PC-3 (cell line): ENCODE measurements around the gene DSCAM. TPM values are rescaled to one million over a fixed set of nuclear protein-coding genes. Genes with fewer than 3 reads are reported as not detected.

Experiments
- ATAC-seq: fragments of 200-7000 bp; cut with Tn5 transposase; 2 replicates; pipeline ENCODE4 v1.9.1; 2020; ENCODE audit warnings: mild to moderate bottlenecking, moderate library complexity
- BruUV-seq: library from RNA; stranded (reverse); fragments of 400-500 nt; replicated peaks from 2 replicates; lab custom pipeline; 2021; lab: Mats Ljungman, UMichigan
- CTCF ChIA-PET: fragments of 300-600 bp; sonication (Branson Sonifier 250); formaldehyde crosslinking; loops from one replicate; lab custom pipeline; 2022; ENCODE audit warnings: antibody characterized with exemption; lab: Charles Lee
- POLR2A ChIA-PET: fragments of 300-600 bp; sonication (Branson Sonifier 250); formaldehyde crosslinking; loops from one replicate; lab custom pipeline; 2022; ENCODE audit warnings: antibody characterized with exemption; ENCODE audit not compliant: unreplicated experiment; lab: Charles Lee
- DNase-seq: peaks from one replicate; pipeline ENCODE4 v3.0.0-alpha.2; 2015
- H2AFZ ChIP-seq: fragments of 300-600 bp; sonication (generic); 2 replicates; pipeline ENCODE4 v1.6.0; 2016; ENCODE audit warnings: antibody characterized with exemption, low read length
- H3F3A ChIP-seq: fragments of 300-600 bp; sonication (generic); one replicate; pipeline ENCODE4 v1.6.0; 2017; ENCODE audit warnings: antibody characterized with exemption, low read length, control low read depth, mild to moderate bottlenecking; ENCODE audit not compliant: unreplicated experiment
- H3K27ac ChIP-seq: fragments of 300-600 bp; sonication (generic); 2 replicates; pipeline ENCODE4 v1.5.1; 2016; ENCODE audit warnings: mild to moderate bottlenecking, low read length
- H3K27me3 ChIP-seq: fragments of 300-600 bp; sonication (generic); 2 replicates; pipeline ENCODE4 v1.6.1; 2016; ENCODE audit warnings: low read length, mixed read lengths
- H3K36me3 ChIP-seq: fragments of 300-600 bp; sonication (generic); 2 replicates; pipeline ENCODE4 v1.6.1; 2016; ENCODE audit warnings: low read depth, mixed run types, low read length, mixed read lengths
- H3K4me1 ChIP-seq: fragments of 300-600 bp; sonication (generic); 2 replicates; pipeline ENCODE4 v1.5.1; 2016; ENCODE audit warnings: low read length; ENCODE audit not compliant: insufficient read depth
- H3K4me2 ChIP-seq: fragments of 300-600 bp; sonication (generic); 2 replicates; pipeline ENCODE4 v1.6.0; 2016; ENCODE audit warnings: low read length
- H3K4me3 ChIP-seq: fragments of 300-600 bp; sonication (generic); 2 replicates; pipeline ENCODE4 v1.5.1; 2016; ENCODE audit warnings: mild to moderate bottlenecking, low read length, mixed read lengths
- H3K79me2 ChIP-seq: fragments of 300-600 bp; sonication (generic); 2 replicates; pipeline ENCODE4 v1.6.1; 2017; ENCODE audit warnings: low read length, mixed read lengths
- H3K9ac ChIP-seq: fragments of 300-600 bp; sonication (generic); 2 replicates; pipeline ENCODE4 v1.6.0; 2016; ENCODE audit warnings: mild to moderate bottlenecking, low read length
- H3K9me2 ChIP-seq: fragments of 300-600 bp; sonication (generic); replicated peaks from 2 replicates; pipeline ENCODE4 v1.6.1; 2016; ENCODE audit warnings: mixed run types, low read length, mixed read lengths
- H3K9me3 ChIP-seq: fragments of 300-600 bp; sonication (generic); 2 replicates; pipeline ENCODE4 v1.6.1; 2016; ENCODE audit warnings: low read length, mixed read lengths
- H4K20me1 ChIP-seq: fragments of 300-600 bp; sonication (generic); 2 replicates; pipeline ENCODE4 v1.6.1; 2016; ENCODE audit warnings: low read length, mixed read lengths
- EZH2 ChIP-seq: fragments of 300-600 bp; sonication (generic); IDR thresholded peaks from one replicate; pipeline ENCODE4 v1.6.1; 2017; ENCODE audit warnings: antibody characterized with exemption, mild to moderate bottlenecking, low read length; ENCODE audit not compliant: unreplicated experiment
- EZH2phosphoT487 ChIP-seq: fragments of 300-600 bp; sonication (generic); IDR thresholded peaks from 2 replicates; pipeline ENCODE4 v1.6.1; 2018; ENCODE audit warnings: mild to moderate bottlenecking, antibody characterized with exemption, low read length, borderline replicate concordance
- intact Hi-C: fragments of 100-400 bp; cut with micrococcal nuclease; formaldehyde crosslinking; loops from 2 replicates; pipeline ENCODE4 v1.9.0; 2023
- total RNA-seq: library from RNA; depleted of rRNA; stranded (reverse); fragments of >200 nt; gene quantifications from 2 replicates; pipeline ENCODE4 v1.2.3, GENCODE V29; 2014
- TF ChIP-seq, protein P1 (sequence below): fragments of 300-600 bp; sonication (generic); conservative IDR thresholded peaks from 2 replicates; pipeline ENCODE4 v1.5.1; 2017; ENCODE audit warnings: antibody characterized with exemption, low read depth, mild to moderate bottlenecking, low read length

The DSCAM gene
- total RNA-seq, 1 experiment from 2014 or later, result not detected

DNA sequence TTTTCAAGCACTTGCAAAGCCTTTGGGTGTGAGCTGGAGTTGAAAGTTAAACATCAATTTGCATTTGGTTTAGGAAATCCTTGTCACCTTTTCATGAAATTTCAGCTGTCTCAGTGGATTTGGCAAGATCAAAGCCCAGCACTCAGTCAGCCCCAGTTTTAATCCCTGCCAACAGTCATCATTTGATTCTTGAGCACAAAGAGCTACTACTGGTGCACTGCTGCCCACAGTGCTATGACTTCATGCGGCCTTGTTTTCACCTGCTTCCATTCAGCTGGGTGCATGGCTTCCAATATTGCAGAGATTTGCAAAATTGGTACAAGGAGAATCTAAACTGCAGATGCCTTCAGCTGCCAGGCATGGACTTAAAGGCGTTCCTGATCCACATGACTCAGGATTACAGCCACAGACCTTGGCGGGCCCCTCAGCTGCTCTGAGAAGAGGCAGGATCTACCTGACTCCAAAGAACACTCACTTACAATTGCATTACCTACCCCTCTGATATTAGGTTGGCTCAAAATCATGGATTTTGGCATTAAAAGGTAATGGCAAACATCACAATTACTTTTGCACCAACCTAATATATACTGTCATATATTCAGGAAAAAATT, 259.1 kb downstream of the DSCAM start:
- H3K27ac ChIP-seq, result no peak overlapping the region
- POLR2A ChIA-PET, result no interaction called here
- no peaks in the 10 kb centered on the region for H3K4me1 ChIP-seq
- TF ChIP-seq EZH2phosphoT487, result no peak
- TF ChIP-seq, protein P1, sequence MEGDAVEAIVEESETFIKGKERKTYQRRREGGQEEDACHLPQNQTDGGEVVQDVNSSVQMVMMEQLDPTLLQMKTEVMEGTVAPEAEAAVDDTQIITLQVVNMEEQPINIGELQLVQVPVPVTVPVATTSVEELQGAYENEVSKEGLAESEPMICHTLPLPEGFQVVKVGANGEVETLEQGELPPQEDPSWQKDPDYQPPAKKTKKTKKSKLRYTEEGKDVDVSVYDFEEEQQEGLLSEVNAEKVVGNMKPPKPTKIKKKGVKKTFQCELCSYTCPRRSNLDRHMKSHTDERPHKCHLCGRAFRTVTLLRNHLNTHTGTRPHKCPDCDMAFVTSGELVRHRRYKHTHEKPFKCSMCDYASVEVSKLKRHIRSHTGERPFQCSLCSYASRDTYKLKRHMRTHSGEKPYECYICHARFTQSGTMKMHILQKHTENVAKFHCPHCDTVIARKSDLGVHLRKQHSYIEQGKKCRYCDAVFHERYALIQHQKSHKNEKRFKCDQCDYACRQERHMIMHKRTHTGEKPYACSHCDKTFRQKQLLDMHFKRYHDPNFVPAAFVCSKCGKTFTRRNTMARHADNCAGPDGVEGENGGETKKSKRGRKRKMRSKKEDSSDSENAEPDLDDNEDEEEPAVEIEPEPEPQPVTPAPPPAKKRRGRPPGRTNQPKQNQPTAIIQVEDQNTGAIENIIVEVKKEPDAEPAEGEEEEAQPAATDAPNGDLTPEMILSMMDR, result no peak
- no peak for TF ChIP-seq EZH2
- no peaks in the 10 kb centered on the region for H3K79me2 ChIP-seq
- intact Hi-C loops, result no loop called here
- H3K9me3 ChIP-seq, result peaks cover 16% of the 10 kb centered on the region; the same call in 1 of the 2 replicates
- no peaks in the 10 kb centered on the region for H3F3A ChIP-seq
- no peak overlapping the region for H2AFZ ChIP-seq
- H3K27me3 ChIP-seq, result no peaks in the 10 kb centered on the region
- no peaks in the 10 kb centered on the region for H4K20me1 ChIP-seq
- ATAC-seq (no peak), DNase-seq (no peak)
- H3K36me3 ChIP-seq, result no peaks in the 10 kb centered on the region
- no peak overlapping the region for H3K9ac ChIP-seq
- no TSS peak for BruUV-seq
- H3K4me2 ChIP-seq, result no peak overlapping the region
- no peak overlapping the region for H3K4me3 ChIP-seq
- H3K9me2 ChIP-seq, result no peaks in the 10 kb centered on the region
- CTCF ChIA-PET, result no interaction called here

DNA sequence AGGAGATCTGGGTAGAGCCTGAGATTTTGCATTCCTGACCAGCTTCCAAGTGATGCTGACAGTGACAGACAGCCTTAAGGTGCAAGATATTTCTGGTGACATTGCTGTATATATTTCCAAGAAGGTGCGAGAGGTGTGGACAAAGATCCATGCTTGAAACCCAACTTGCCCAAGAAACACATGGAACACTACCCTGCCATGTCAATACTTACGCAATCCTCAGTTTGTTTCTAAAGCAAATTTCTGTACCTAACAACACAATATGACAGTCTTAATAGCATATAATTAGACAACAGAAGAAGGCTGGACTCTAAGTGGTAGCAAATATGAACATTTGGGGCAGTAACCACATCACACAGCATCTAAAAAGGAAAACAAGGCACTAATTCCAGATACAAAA, 260.4 kb downstream of the DSCAM start:
- Histone ChIP-seq H3K9ac (no peak overlapping the region), H3K4me3 (no peak overlapping the region), H4K20me1 (no peaks in the 10 kb centered on the region), H3K4me1 (no peaks in the 10 kb centered on the region), H3F3A (no peaks in the 10 kb centered on the region), H3K4me2 (no peak overlapping the region), H2AFZ (no peak overlapping the region), H3K36me3 (no peaks in the 10 kb centered on the region), H3K27ac (no peak overlapping the region), H3K9me3 (peaks cover 10% of the 10 kb centered on the region; the same call in 1 of the 2 replicates), H3K9me2 (no peaks in the 10 kb centered on the region), H3K27me3 (no peaks in the 10 kb centered on the region), H3K79me2 (no peaks in the 10 kb centered on the region)
- ChIA-PET CTCF (no interaction called here), POLR2A (no interaction called here)
- ATAC-seq, result no peak
- DNase-seq, result no peak
- no peak for TF ChIP-seq EZH2phosphoT487
- TF ChIP-seq, protein P1, result no peak
- TF ChIP-seq EZH2, result no peak
- intact Hi-C loops, result no loop called here
- BruUV-seq, result no TSS peak

DNA sequence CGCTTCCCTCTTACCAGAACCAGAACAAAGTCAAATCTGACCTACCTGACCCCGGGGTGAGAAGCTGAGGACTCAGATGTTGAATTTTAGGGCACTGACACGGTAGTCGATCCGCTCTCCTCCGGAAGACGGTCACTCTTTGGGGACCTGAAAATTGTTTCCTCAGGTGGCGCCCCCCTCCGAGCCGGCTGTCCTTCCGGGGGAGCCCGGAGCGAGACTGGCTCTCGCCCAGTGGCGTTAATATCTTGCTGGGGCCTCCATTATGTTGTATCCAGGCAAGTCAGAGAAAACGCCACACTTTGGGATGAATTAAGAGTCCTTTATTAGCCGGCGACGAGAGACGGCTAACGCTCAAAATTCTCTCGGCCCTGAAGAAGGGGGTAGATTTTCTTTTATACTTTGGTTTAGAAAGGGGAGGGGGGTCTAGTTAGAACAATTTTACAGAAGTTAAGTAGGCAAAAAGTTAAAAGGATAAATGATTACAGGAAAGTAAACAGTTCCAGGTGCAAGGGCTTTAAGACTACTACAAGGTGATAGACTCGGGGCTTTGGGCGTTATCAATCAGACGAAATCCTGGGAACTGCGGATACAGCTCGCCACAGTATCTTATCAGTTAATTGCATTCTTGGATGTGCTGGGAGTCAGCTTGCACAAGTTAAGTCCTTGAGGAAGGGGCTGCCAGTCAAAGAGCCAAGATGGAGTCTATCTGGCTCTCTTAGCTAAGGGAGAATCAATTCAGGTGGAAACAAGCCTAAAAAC, 269.5 kb downstream of the DSCAM start:
- DNase-seq (no peak), ATAC-seq (no peak)
- Histone ChIP-seq H3K4me2 (no peak overlapping the region), H4K20me1 (no peaks in the 10 kb centered on the region), H3K27ac (no peak overlapping the region), H3K27me3 (no peaks in the 10 kb centered on the region), H3K4me1 (no peaks in the 10 kb centered on the region), H3K9ac (no peak overlapping the region), H3K9me2 (no peaks in the 10 kb centered on the region), H3F3A (no peaks in the 10 kb centered on the region), H3K36me3 (no peaks in the 10 kb centered on the region), H3K9me3 (peaks cover 12% of the 10 kb centered on the region; the same call in 1 of the 2 replicates), H3K79me2 (no peaks in the 10 kb centered on the region), H3K4me3 (no peak overlapping the region), H2AFZ (no peak overlapping the region)
- CTCF ChIA-PET, result no interaction called here
- intact Hi-C loops, result no loop called here
- POLR2A ChIA-PET, result no interaction called here
- TF ChIP-seq EZH2 (no peak), EZH2phosphoT487 (no peak)
- TF ChIP-seq, protein P1, result no peak
- no TSS peak for BruUV-seq
